Tibial artery (tissue), 4 donors: ENCODE data around the gene STMN3.

Source experiments
- DNase-seq, 2 donors: peaks; one replicate each; pipeline ENCODE4 v3.0.0-alpha.2; 2019
- H3K27ac ChIP-seq, 2 donors: fragments of 200-600 bp; sonication (generic) in 1 of 2; 1 replicate in 1 of 2; 2 replicates in 1 of 2; pipeline ENCODE4 v1.5.1; 2018 to 2019; ENCODE audit warnings: mild to moderate bottlenecking in 1 of 2
- H3K27me3 ChIP-seq, 2 donors: fragments of 200-600 bp; sonication (generic) in 1 of 2; one replicate each; pipeline versions ENCODE4 v1.5.1 to v1.6.0; 2016 to 2019
- H3K36me3 ChIP-seq, 3 donors: fragments of 200-600 bp; sonication (generic) in 2 of 3; one replicate each; pipeline ENCODE4 v1.5.1; 2016 to 2019; ENCODE audit warnings: mild to moderate bottlenecking in 2 of 3
- H3K4me1 ChIP-seq, 4 donors: fragments of 200-600 bp; sonication (generic) in 2 of 4; 1 replicate in 3 of 4; 2 replicates in 1 of 4; pipeline ENCODE4 v1.5.1; 2016 to 2019
- H3K4me3 ChIP-seq, 2 donors: fragments of 200-600 bp; sonication (generic) in 1 of 2; 1 replicate in 1 of 2; 2 replicates in 1 of 2; pipeline ENCODE4 v1.5.1; 2018 to 2019; ENCODE audit warnings: mild to moderate bottlenecking in 2 of 2
- H3K9me3 ChIP-seq, 3 donors: fragments of 200-600 bp; sonication (generic) in 1 of 3; one replicate each; pipeline ENCODE4 v1.5.1; 2016 to 2019
- CTCF ChIP-seq, 2 experiments: fragments of 200-600 bp in 1 of 2; fragments of 450-650 bp in 1 of 2; IDR thresholded peaks; one replicate each; pipeline ENCODE4 v1.5.1; 2017 to 2019; ENCODE audit warnings: antibody characterized with exemption in 2 of 2, mild to moderate bottlenecking in 1 of 2, moderate library complexity in 1 of 2
- intact Hi-C: fragments of 100-400 bp; cut with DNase I; formaldehyde crosslinking; loops from one replicate; pipeline ENCODE4 v1.15.0; 2023; ENCODE audit warnings: low total_unique reads

Gene STMN3

GRCh38 chr20:63648895-63649589, 4.2 kb downstream of the STMN3 start:
- Histone ChIP-seq H3K4me3 (no peak overlapping the region), H3K9me3 (no peaks in the 10 kb centered on the region), H3K27me3 (peaks cover 0 to 16% of the 10 kb centered on the region in 2 donors), H3K36me3 (no peaks in the 10 kb centered on the region), H3K27ac (no peak overlapping the region), H3K4me1 (peaks cover 0 to 29% (median 21%) of the 10 kb centered on the region in 4 donors)
- intact Hi-C loops = no loop called here
- TF ChIP-seq CTCF (IDR thresholded peaks at IDR 0.05) = no peak
- DNase-seq = no peak

- intact Hi-C loops = no loop called here
- Histone ChIP-seq H3K36me3 (no peaks in the 10 kb centered on the region), H3K27ac (no peak overlapping the region), H3K4me1 (peaks cover 0 to 20% (median 14%) of the 10 kb centered on the region in 4 donors), H3K4me3 (no peak overlapping the region), H3K9me3 (no peaks in the 10 kb centered on the region), H3K27me3 (peaks cover 0 to 17% of the 10 kb centered on the region in 2 donors)
- no peak for TF ChIP-seq CTCF (IDR thresholded peaks at IDR 0.05)
- DNase-seq = no peak
These were observed 5.0 kb downstream of the STMN3 start for GRCh38 chr20:63648190-63648589.

- H3K4me3 ChIP-seq = no peak overlapping the region
- peaks cover 0 to 14% (median 9%) of the 10 kb centered on the region in 4 donors for H3K4me1 ChIP-seq
- no peaks in the 10 kb centered on the region for H3K36me3 ChIP-seq
- TF ChIP-seq CTCF (IDR thresholded peaks at IDR 0.05) = no peak
- no peak overlapping the region for H3K27ac ChIP-seq
- H3K9me3 ChIP-seq = no peaks in the 10 kb centered on the region
- intact Hi-C loops = no loop called here
- peak in 1 of 2 donors; percentile 45 for DNase-seq
- peaks cover 0 to 4% of the 10 kb centered on the region in 2 donors for H3K27me3 ChIP-seq
These were observed 8.0 kb downstream of the STMN3 start for GRCh38 chr20:63645218-63645617.

- peaks cover 0 to 4% of the 10 kb centered on the region in 2 donors for H3K27me3 ChIP-seq
- DNase-seq = no peak
- H3K36me3 ChIP-seq = no peaks in the 10 kb centered on the region
- no peak for TF ChIP-seq CTCF (IDR thresholded peaks at IDR 0.05)
- intact Hi-C loops = loop anchor here (5.0 kb wide), 1 partner anchor 122 kb away; the partner anchor contains the start of gene PPDPF
- no peaks in the 10 kb centered on the region for H3K9me3 ChIP-seq
- H3K4me3 ChIP-seq = no peak overlapping the region
- H3K4me1 ChIP-seq = peaks cover 0 to 14% (median 9%) of the 10 kb centered on the region in 4 donors
- no peak overlapping the region for H3K27ac ChIP-seq
These were observed 9.3 kb downstream of the STMN3 start for GRCh38 chr20:63643946-63644345.

GRCh38 chr20:63643499-63643898, 9.7 kb downstream of the STMN3 start:
- TF ChIP-seq CTCF (IDR thresholded peaks at IDR 0.05) = no peak
- no peak for DNase-seq
- H3K4me1 ChIP-seq = peaks cover 0 to 14% (median 9%) of the 10 kb centered on the region in 4 donors
- intact Hi-C loops = loop anchor here (5.0 kb wide), 1 partner anchor 121 kb away; the partner anchor contains the start of gene PPDPF
- H3K36me3 ChIP-seq = no peaks in the 10 kb centered on the region
- peaks cover 0 to 4% of the 10 kb centered on the region in 2 donors for H3K27me3 ChIP-seq
- H3K9me3 ChIP-seq = no peaks in the 10 kb centered on the region
- H3K27ac ChIP-seq = no peak overlapping the region
- H3K4me3 ChIP-seq = no peak overlapping the region
